ENCODE data around the gene CD24. TPM values are rescaled to one million over a fixed set of nuclear protein-coding genes. Genes with fewer than 3 reads are reported as not detected.

The CD24 gene
- total RNA-seq, 1 experiment from 2014 or later, result 1,551 TPM

DNA sequence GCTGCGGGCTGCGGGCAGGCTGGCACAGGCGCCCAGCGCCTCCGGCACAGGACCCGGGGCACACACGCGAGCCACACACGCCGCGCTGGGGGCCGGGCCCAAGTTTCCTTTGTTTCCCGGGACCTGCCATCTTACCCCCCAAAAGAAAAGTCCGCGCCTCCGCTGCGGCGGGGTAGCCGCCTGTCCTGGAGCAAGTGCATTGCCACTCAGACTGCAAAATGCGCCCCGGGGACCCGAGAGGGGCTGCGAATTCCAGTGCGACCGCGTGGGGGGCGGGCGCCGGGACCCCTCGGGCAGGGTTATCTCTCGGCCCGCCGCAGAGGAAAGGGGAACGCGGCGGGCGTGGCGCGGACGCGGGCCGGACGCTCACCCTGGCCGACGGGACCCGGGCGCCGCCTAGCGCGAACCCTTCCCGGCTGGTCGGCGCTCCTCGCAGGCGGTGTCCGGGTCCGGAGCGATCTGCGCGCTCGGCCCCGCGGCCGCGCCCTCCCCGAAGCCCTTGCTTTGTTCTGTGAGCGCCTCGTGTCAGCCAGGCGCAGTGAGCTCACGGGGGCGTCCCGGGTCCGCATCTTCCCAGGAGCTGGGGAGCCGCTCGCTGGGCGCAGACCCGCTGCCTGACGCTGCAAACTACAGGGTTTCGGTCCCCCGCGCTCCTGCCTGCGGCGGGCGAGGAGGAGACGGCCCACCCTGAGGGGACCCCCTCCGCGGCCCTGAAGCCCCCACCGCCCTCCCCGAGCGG is 639 bp upstream of the CD24 start:
- no peaks in the 10 kb centered on the region; the same call in 1 of the 2 replicates for H3K27me3 Mint-ChIP-seq (ENCODE audit: low read depth)
- no peak overlapping the region for H2AFZ ChIP-seq (ENCODE audit: low read length)
- no peak overlapping the region for H2BK15ac ChIP-seq (ENCODE audit: low read depth, low read length)
- H3K23me2 ChIP-seq (ENCODE audit: insufficient read length, low read depth, low read length, poor library complexity, severe bottlenecking), result no peaks in the 10 kb centered on the region
- H3K23ac ChIP-seq (ENCODE audit: insufficient read length, low read depth, low read length), result no peak overlapping the region
- no peaks in the 10 kb centered on the region for H3K27me3 ChIP-seq (ENCODE audit: insufficient read depth, low read length)
- peak overlapping the region; percentile 92 for H3K9ac ChIP-seq (ENCODE audit: extremely low read depth, insufficient read length, low read length)
- H3K79me1 ChIP-seq (ENCODE audit: insufficient read depth, low read depth, low read length, poor library complexity, severe bottlenecking), result no peaks in the 10 kb centered on the region
- H3K4me1 Mint-ChIP-seq, result peaks cover 20 to 39% of the 10 kb centered on the region in 2 experiments
- peak overlapping the region; percentile 84 to 97 (median 94); a peak in 5 of 7 replicates for H3K27ac Mint-ChIP-seq
- peaks cover 5 to 13% of the 10 kb centered on the region in 2 experiments; a peak in 4 of 5 replicates for H3K9me3 Mint-ChIP-seq
- H3K79me2 ChIP-seq (ENCODE audit: insufficient read depth, low read length), result peaks cover 31% of the 10 kb centered on the region; the same call in 1 of the 2 replicates
- peak overlapping the region; percentile 81 for H3K27ac ChIP-seq (ENCODE audit: insufficient read length, low read depth, low read length)
- H2BK120ac ChIP-seq (ENCODE audit: low read depth, low read length, poor library complexity, severe bottlenecking), result peak overlapping the region; percentile 95
- peak overlapping the region; percentile 66 for H4K5ac ChIP-seq (ENCODE audit: insufficient read length, low read depth, low read length)
- no peak overlapping the region for H3K56ac ChIP-seq (ENCODE audit: insufficient read length, low read depth, low read length)
- peak overlapping the region; percentile 96 for H3K18ac ChIP-seq (ENCODE audit: insufficient read length, low read depth, low read length)
- no peak overlapping the region for H4K8ac ChIP-seq (replicated peaks; ENCODE audit: insufficient read length, low read depth, low read length)
- H4K91ac ChIP-seq (ENCODE audit: insufficient read length, low read depth, low read length), result no peak overlapping the region
- H3T11ph ChIP-seq (ENCODE audit: low read length), result no peak overlapping the region
- DNase-seq, result peak; percentile 70
- TF ChIP-seq, protein P1, sequence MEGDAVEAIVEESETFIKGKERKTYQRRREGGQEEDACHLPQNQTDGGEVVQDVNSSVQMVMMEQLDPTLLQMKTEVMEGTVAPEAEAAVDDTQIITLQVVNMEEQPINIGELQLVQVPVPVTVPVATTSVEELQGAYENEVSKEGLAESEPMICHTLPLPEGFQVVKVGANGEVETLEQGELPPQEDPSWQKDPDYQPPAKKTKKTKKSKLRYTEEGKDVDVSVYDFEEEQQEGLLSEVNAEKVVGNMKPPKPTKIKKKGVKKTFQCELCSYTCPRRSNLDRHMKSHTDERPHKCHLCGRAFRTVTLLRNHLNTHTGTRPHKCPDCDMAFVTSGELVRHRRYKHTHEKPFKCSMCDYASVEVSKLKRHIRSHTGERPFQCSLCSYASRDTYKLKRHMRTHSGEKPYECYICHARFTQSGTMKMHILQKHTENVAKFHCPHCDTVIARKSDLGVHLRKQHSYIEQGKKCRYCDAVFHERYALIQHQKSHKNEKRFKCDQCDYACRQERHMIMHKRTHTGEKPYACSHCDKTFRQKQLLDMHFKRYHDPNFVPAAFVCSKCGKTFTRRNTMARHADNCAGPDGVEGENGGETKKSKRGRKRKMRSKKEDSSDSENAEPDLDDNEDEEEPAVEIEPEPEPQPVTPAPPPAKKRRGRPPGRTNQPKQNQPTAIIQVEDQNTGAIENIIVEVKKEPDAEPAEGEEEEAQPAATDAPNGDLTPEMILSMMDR (conservative IDR thresholded peaks at IDR 0.05), result peak; percentile 22; the same call in 2 of the 3 replicates
- peak overlapping the region; percentile 80 to 88 for H3K4me3 Mint-ChIP-seq
- no peak overlapping the region for H2BK20ac ChIP-seq (ENCODE audit: low read depth, low read length, poor library complexity, severe bottlenecking)
- H2BK5ac ChIP-seq (ENCODE audit: insufficient read length, low read length), result peak overlapping the region; percentile 76
- no peak overlapping the region for H2BK12ac ChIP-seq (ENCODE audit: insufficient read length, low read depth, low read length)
- H4K20me1 ChIP-seq (ENCODE audit: control insufficient read depth, insufficient read depth, insufficient read length), result no peaks in the 10 kb centered on the region
- H3K4me2 ChIP-seq (ENCODE audit: insufficient read depth, insufficient read length, low read length), result peak overlapping the region; percentile 95
- H2AK5ac ChIP-seq (ENCODE audit: insufficient read length, low read length), result no peak overlapping the region
- no CpG with 5 or more reads among the region's 90 CpGs for WGBS (ENCODE audit: extremely low coverage, insufficient read length, low lambda C conversion rate)
- peaks cover 31 to 38% (median 37%) of the 10 kb centered on the region in 3 experiments for H3K36me3 Mint-ChIP-seq (ENCODE audit: insufficient read depth in 1 of 3, low read depth in 3 of 3)
- H3K4ac ChIP-seq (ENCODE audit: low read depth, low read length), result no peak overlapping the region; the same call in 1 of the 2 replicates
- H3K4me1 ChIP-seq (ENCODE audit: insufficient read depth, low read length), result no peaks in the 10 kb centered on the region
- H3K14ac ChIP-seq (ENCODE audit: insufficient read depth, low read length), result peak overlapping the region; percentile 99; the same call in 1 of the 2 replicates
- H3K9me3 ChIP-seq (ENCODE audit: control insufficient read depth, low read depth, low read length), result no peaks in the 10 kb centered on the region

Data from H9 (cell line).